Head of caudate nucleus (tissue), 42 donors: ENCODE results near the gene MAPK10.
"Not testable (repeated sequence)": the region's sequence is repeated elsewhere in the genome, so short reads cannot be mapped to it uniquely, and the experiment has no call there.

Experiments
- DNase-seq, 42 donors: peaks; one replicate each; pipeline versions ENCODE4 v3.0.0 to v3.0.0-alpha.2; 2020 to 2021; ENCODE audit warnings: mixed read lengths in 7 of 42
- intact Hi-C: fragments of 100-400 bp; cut with DNase I; formaldehyde crosslinking; loops from one replicate; pipeline ENCODE4 v1.15.0; 2022

The MAPK10 gene

GRCh38 chr4:86354390-86354789, 5.5 kb downstream of the MAPK10 start:
- no peak for DNase-seq
- intact Hi-C loops: no loop called here

- intact Hi-C loops: no loop called here
- DNase-seq: no peak
Measured at GRCh38 chr4:86346320-86346719, 13.5 kb downstream of the MAPK10 start.

- intact Hi-C loops: no loop called here
- no peak for DNase-seq
Measured at GRCh38 chr4:86344127-86344526, 15.7 kb downstream of the MAPK10 start.

- intact Hi-C loops: no loop called here
- DNase-seq: no peak
Measured at GRCh38 chr4:86338989-86339388, 20.9 kb downstream of the MAPK10 start.

- DNase-seq: no peak
- intact Hi-C loops: no loop called here
Measured at GRCh38 chr4:86338521-86338920, 21.3 kb downstream of the MAPK10 start.

DNA sequence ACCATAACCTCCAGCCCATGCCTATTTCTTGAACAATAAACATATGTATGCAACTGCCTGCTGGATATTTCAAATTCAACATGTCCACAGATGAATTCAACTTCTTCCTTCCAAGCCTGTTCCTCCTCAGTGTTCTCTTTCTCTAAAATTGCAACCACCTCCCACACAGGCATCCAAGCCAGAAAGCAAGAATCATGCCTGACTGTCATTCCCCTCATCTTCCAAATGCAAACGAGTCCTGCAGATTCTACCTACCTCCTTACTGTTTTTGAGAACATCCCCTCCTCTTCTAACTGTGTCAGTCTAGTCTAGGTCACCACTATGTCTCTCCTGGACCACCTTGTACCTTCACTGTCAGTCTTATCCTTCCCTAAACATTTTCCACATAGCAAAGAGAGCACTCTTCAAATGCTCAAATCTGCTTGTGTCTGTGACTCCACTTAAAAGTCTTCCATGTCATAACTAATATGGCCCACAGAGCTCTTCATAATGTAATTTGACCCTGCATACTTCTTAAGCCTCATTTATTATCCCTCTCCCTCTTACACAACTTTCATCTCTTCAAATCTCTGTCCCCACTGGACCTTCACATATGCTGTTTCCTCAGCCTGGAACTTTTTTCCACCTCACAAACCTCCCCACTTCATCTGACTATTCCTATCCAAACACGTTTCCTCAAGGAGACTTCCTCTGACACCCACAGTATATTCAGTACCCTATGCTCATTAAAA, 25.7 kb downstream of the MAPK10 start:
- intact Hi-C loops: no loop called here
- peak in 9 of 42 donors; percentile 14 to 60 (median 33) for DNase-seq

DNA sequence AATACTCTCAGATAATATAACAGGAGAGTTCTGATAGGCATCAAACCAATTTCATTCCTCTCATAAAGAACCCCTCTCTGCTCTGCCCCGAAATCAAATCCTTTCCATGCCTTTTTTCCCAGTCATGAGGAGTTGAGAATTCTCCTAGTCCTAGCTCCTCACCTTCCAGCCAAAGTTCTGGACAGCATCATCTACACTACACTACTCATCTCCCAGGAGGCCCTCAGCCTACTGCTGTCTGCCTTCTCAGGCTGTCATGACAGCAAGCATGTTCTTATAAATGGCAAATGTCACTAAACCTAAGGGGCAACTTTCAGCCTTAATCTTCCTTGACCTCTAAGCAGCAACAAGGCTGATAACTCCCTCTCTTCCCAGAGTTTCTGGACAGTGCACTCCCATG, 26.6 kb downstream of the MAPK10 start:
- DNase-seq: no peak
- intact Hi-C loops: no loop called here

- peak in 15 of 42 donors; percentile 4 to 53 (median 23) for DNase-seq
- intact Hi-C loops: no loop called here
Measured at GRCh38 chr4:86330961-86331742, 28.7 kb downstream of the MAPK10 start.

- peak in 4 of 42 donors; percentile 10 to 49 (median 30) for DNase-seq
- intact Hi-C loops: not testable (repeated sequence)
Measured at GRCh38 chr4:86330411-86330810, 29.4 kb downstream of the MAPK10 start.

GRCh38 chr4:86329431-86329830, 30.4 kb downstream of the MAPK10 start:
- no peak for DNase-seq

GRCh38 chr4:86326400-86326799, 33.5 kb downstream of the MAPK10 start:
- intact Hi-C loops: no loop called here
- no peak for DNase-seq

More at GRCh38 chr4:86329431-86329830, 30.4 kb downstream of the MAPK10 start:
- intact Hi-C loops: no loop called here

DNA sequence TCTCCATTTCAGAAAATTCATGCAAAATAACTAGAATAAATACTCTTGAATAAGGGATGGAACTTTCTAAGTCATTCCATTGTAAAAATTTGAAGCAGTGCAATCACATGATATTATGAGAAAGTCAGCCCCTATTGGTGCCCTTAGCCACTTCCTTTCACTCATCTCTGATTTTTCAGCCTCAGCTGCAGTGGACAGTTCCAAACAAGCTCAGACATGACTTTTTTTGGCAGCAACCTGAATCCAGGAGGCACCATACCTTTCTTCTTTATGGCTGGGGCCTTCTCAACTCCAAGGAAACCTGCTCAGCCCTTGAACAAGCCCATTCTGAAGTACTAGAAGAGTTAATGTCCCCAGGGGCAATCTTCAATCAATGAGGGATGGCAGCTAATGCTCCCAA, 40.5 kb downstream of the MAPK10 start:
- intact Hi-C loops: no loop called here
- DNase-seq: no peak

GRCh38 chr4:86315579-86315978, 44.3 kb downstream of the MAPK10 start:
- DNase-seq: no peak
- intact Hi-C loops: no loop called here

- DNase-seq: no peak
- intact Hi-C loops: no loop called here
Measured at GRCh38 chr4:86313656-86314055, 46.2 kb downstream of the MAPK10 start.

- intact Hi-C loops: no loop called here
- no peak for DNase-seq
Measured at GRCh38 chr4:86307432-86307831, 52.4 kb downstream of the MAPK10 start.

DNA sequence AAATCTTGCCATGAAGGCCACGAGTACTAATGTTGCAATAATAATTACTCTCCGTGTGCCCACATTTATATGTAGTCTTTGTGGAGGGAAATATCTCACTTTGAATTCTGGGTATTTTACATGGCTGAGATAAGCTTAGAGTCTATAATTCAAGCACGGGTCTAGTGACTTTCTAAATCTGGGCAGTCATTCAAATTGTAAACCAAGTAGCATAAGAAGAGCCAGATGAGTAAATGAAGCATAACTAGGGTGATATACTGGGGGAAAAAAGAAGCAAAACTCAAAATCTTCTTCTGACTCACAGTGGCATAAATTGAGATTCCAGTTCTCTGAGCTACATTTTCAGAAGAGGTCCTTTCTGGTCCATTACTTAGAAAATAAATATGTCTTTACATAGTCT, 53.0 kb downstream of the MAPK10 start:
- intact Hi-C loops: no loop called here
- no peak for DNase-seq

- intact Hi-C loops: no loop called here
- no peak for DNase-seq
Measured at GRCh38 chr4:86302830-86303229, 57.0 kb downstream of the MAPK10 start.

DNA sequence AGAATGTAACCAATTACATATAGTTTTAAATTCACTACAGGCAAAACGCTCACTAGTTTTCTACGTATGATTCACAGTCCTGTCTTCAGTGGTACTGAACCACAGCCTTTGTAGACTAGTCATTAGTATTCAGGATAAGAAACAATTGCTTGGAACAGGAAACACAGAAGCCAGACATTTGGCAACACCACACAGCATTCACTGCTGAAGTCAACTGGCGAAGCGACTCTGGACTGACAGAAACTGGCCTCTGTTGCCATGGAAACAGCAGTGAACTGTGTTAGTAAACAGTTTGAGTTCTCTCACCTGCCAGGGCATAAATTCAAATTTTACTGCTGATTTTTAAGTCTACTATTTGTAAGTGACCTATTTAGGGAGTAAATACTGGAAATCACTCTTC, 57.6 kb downstream of the MAPK10 start:
- intact Hi-C loops: no loop called here
- peak; percentile 12 to 91 (median 70) for DNase-seq

GRCh38 chr4:86300516-86300915, 59.3 kb downstream of the MAPK10 start:
- intact Hi-C loops: no loop called here
- DNase-seq: no peak

DNA sequence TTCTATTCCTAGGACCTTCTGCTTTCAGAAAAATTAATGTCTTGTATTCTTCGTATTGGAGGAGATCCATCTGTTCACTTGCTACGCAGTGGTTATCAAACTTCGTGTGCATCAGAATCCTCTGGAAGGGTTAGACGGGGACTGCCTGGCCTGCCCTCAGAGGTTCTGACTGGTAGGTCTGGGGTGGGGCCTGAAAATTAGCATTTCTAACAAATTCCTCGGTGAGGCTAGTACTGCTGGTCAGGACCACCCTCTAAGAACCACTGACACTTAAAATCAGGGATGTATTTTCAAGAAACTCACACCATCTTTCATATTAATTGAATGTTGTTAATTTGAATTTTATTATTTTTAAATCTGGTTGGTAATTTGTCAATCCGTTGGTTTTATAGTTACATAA, 63.0 kb downstream of the MAPK10 start:
- intact Hi-C loops: no loop called here
- no peak for DNase-seq

DNA sequence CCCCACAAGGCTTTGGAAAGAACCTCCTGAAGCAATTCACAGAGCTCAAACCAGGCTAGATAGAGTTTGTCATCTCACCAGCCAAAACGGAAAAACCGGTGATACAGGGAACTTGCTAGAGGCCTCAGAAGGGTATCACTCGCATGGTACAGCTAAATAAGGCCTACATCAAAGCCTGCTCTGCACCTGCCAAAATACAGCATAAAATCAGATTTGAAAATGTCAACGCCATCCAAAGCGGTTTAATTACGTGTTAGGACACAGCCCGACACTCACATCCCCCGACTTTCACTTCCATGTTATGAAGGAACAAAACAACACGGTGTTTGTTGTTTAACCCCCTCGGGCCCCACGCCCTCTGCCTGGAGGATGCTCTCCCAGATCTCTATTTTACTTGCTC, 65.0 kb downstream of the MAPK10 start:
- intact Hi-C loops: no loop called here

More for the DNA sequence above, 65.0 kb downstream of the MAPK10 start:
- peak in 1 of 42 donors; percentile 3 for DNase-seq
